Right atrium auricular region (tissue), 2 donors: ENCODE results near the gene NR2E1. TPM values are rescaled to one million over a fixed set of nuclear protein-coding genes. Genes with fewer than 3 reads are reported as not detected.

ENCODE experiments used
- DNase-seq: peaks from one replicate; pipeline ENCODE4 v3.0.0-alpha.2; 2019; ENCODE audit warnings: low spot score
- H3K27ac ChIP-seq, 2 donors: fragments of 200-600 bp; sonication (generic); 1 replicate in 1 of 2; 2 replicates in 1 of 2; pipeline ENCODE4 v1.5.1; 2016 to 2019
- H3K27me3 ChIP-seq, 2 donors: fragments of 200-600 bp; sonication (generic); one replicate each; pipeline versions ENCODE4 v1.5.1 to v1.6.0; 2017 to 2019
- H3K36me3 ChIP-seq: fragments of 200-600 bp; sonication (generic); one replicate; pipeline ENCODE4 v1.5.1; 2016
- H3K4me1 ChIP-seq, 2 donors: fragments of 200-600 bp; sonication (generic); one replicate each; pipeline versions ENCODE4 v1.5.1 to v1.6.0; 2017 to 2019
- H3K4me3 ChIP-seq, 2 donors: fragments of 200-600 bp; sonication (generic); 1 replicate in 1 of 2; 2 replicates in 1 of 2; pipeline ENCODE4 v1.5.1; 2017 to 2019; ENCODE audit warnings: mild to moderate bottlenecking in 1 of 2, moderate library complexity in 1 of 2
- H3K9me3 ChIP-seq, 2 donors: fragments of 200-600 bp; sonication (generic); one replicate each; pipeline ENCODE4 v1.5.1; 2019
- CTCF ChIP-seq, 2 donors: fragments of 200-600 bp; sonication (generic); IDR thresholded peaks; one replicate each; pipeline ENCODE4 v1.5.1; 2019; ENCODE audit warnings: antibody characterized with exemption in 2 of 2
- total RNA-seq, 2 donors: library from RNA; depleted of rRNA; stranded (reverse); fragments of >200 nt; gene quantifications; one replicate each; pipeline ENCODE4 v1.1.0, GENCODE V29; 2016

NR2E1 gene
- total RNA-seq, 2 donors from 2014 or later = not detected

DNA sequence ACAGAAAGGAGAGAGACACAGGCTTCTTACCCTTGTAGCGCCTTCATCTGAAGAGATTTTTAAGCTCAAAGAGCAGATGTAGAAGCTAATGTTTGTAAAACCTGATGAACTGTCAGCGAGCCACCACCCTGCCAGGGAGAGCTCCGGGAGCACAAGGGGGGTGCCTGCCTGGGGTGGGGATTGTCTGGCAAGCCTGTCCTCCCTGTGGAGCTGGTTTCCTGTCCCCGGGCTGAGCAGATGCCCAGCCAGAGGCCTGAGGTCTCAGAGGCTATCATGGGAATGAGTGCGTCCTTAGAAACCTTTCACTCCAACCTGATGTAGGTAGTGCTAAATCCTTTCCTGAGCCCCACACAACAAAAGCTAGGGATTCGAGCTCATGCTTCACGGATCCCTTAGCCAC, 41.9 kb upstream of the NR2E1 start:
- no peak for DNase-seq
- Histone ChIP-seq H3K4me3 (no peak overlapping the region), H3K36me3 (no peaks in the 10 kb centered on the region), H3K27me3 (peaks cover 8 to 9% of the 10 kb centered on the region in 2 donors), H3K9me3 (no peaks in the 10 kb centered on the region), H3K4me1 (peaks cover 0 to 7% of the 10 kb centered on the region in 2 donors), H3K27ac (no peak overlapping the region)
- no peak for TF ChIP-seq CTCF (IDR thresholded peaks at IDR 0.05)

GRCh38 chr6:108127056-108127455, 38.8 kb upstream of the NR2E1 start:
- no peaks in the 10 kb centered on the region for H3K9me3 ChIP-seq
- no peaks in the 10 kb centered on the region for H3K27me3 ChIP-seq

GRCh38 chr6:108127826-108128225, 38.0 kb upstream of the NR2E1 start:
- Histone ChIP-seq H3K27ac (no peak overlapping the region), H3K4me1 (no peaks in the 10 kb centered on the region), H3K27me3 (no peaks in the 10 kb centered on the region), H3K9me3 (no peaks in the 10 kb centered on the region), H3K36me3 (no peaks in the 10 kb centered on the region), H3K4me3 (no peak overlapping the region)
- no peak for TF ChIP-seq CTCF (IDR thresholded peaks at IDR 0.05)
- no peak for DNase-seq

More at GRCh38 chr6:108127056-108127455, 38.8 kb upstream of the NR2E1 start:
- Histone ChIP-seq H3K27ac (no peak overlapping the region), H3K4me1 (no peaks in the 10 kb centered on the region), H3K36me3 (no peaks in the 10 kb centered on the region), H3K4me3 (no peak overlapping the region)
- no peak for TF ChIP-seq CTCF (IDR thresholded peaks at IDR 0.05)
- no peak for DNase-seq

DNA sequence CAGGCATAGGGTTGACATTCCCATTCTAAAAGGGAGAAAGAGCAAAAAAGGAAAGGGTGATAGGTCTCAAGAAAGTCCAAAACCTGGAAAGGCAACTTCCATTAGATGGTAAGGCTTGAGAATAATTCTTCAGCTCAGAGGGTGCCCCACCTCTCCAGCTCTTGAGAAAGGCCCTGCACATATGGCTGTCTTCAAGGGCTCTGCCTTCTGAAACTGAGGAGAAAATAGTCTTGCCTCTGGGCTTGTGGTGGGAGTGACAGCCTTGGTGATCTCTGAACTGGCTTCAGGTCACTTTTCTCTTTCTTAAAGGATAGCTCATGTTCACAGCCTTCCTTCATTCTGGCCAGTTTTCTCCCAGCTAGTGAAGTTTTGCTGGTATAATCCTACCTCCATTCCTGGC, 35.6 kb upstream of the NR2E1 start:
- no peak overlapping the region for H3K4me3 ChIP-seq
- no peaks in the 10 kb centered on the region for H3K9me3 ChIP-seq
- no peaks in the 10 kb centered on the region for H3K36me3 ChIP-seq
- peaks cover 0 to 15% of the 10 kb centered on the region in 2 donors for H3K4me1 ChIP-seq
- no peak overlapping the region for H3K27ac ChIP-seq
- TF ChIP-seq CTCF (IDR thresholded peaks at IDR 0.05) = no peak
- DNase-seq = no peak
- no peaks in the 10 kb centered on the region for H3K27me3 ChIP-seq

DNA sequence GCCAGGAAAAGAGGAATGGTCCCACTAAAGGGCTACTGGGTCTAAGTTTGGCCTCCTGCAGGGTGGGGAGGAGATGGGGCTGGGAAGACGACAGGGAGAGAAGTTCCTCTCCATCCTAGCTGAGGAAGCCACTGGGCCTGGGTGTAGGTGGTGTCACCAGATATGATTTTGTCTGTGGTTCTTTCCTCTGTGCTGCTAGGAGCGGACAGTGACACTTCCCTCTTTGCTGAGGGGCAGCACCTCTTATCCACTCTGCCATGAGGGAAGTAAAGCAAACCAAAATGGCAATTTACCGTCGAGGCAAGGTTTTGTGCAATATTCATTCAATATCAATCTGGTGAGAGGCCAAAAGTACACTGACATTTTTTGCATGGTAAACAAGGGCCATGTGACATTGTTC, 33.0 kb upstream of the NR2E1 start:
- no peak for DNase-seq
- TF ChIP-seq CTCF (IDR thresholded peaks at IDR 0.05) = no peak
- H3K4me3 ChIP-seq = no peak overlapping the region
- H3K9me3 ChIP-seq = no peaks in the 10 kb centered on the region
- no peaks in the 10 kb centered on the region for H3K36me3 ChIP-seq
- peaks cover 0 to 15% of the 10 kb centered on the region in 2 donors for H3K4me1 ChIP-seq
- no peak overlapping the region for H3K27ac ChIP-seq
- no peaks in the 10 kb centered on the region for H3K27me3 ChIP-seq

- Histone ChIP-seq H3K27ac (peak overlapping the region; percentile 64 to 73), H3K4me3 (peak overlapping the region; percentile 21 to 51), H3K36me3 (no peaks in the 10 kb centered on the region), H3K4me1 (peaks cover 0 to 15% of the 10 kb centered on the region in 2 donors), H3K27me3 (no peaks in the 10 kb centered on the region), H3K9me3 (no peaks in the 10 kb centered on the region)
- no peak for DNase-seq
- peak in 1 of 2 donors; percentile 41 for TF ChIP-seq CTCF (IDR thresholded peaks at IDR 0.05)
These were observed 32.1 kb upstream of the NR2E1 start for GRCh38 chr6:108133594-108134179.
